Astrocyte of the spinal cord (primary cell): ENCODE measurements around the gene DPH1.

Source experiments
- DNase-seq: peaks from one replicate; pipeline ENCODE4 v3.0.0; 2011; ENCODE audit warnings: low read depth, low spot score
- H3K4me3 ChIP-seq: 2 replicates; pipeline ENCODE4 v1.5.1; 2011; ENCODE audit warnings: low read depth, mild to moderate bottlenecking, low read length, moderate library complexity
- CTCF ChIP-seq: IDR thresholded peaks from 2 replicates; pipeline ENCODE4 v1.5.1; 2012; ENCODE audit warnings: low read depth, mild to moderate bottlenecking, low read length, inconsistent platforms
- in situ Hi-C: cut with HindIII; loops from 2 replicates; pipeline ENCODE4 v1.10.0; 2017; ENCODE audit warnings: low sequenced_read_pairs

The DPH1 gene

DNA sequence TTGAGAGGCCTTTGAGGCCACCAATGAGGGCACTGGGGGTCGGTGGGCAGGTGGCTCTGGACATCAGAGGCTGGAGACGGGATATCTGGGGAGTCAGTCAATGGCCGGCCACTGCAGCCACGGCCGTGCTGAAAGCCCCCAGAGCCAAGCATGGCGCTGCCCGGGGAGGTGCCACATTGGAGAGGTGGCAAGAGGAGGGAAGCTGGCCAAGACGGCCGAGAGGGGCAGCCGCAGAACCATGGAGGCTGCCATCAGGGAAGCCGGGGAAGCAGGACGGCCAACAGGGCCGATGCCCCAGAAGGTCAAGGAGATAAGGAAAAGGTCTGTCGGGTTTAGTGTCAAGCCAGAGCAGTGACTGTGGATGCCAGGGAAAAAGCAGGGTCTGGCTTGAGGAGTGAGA is 14.6 kb upstream of the DPH1 start:
- H3K4me3 ChIP-seq = no peak overlapping the region
- no peak for DNase-seq
- in situ Hi-C loops = no loop called here
- TF ChIP-seq CTCF = no peak

DNA sequence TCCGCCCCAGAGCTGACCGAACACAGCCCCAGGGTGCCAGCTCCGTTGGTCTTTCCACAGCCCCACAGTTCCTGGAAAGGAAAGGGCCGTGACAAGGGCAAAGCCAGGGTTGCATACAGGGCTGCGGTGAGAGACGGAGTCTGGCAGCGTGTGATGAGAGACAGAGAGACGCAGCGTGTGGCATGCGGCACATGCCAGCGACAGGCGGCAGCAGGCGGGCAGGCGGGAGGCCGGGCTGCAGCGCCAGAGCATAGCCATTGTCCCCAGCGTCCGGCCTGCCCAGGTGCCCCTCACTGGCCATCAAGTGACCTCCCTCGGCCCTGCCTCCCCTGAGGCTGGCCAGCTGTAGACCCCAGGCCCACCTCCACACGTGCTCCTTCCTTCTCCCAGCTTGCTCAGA is 13.5 kb upstream of the DPH1 start:
- no peak for DNase-seq
- in situ Hi-C loops = no loop called here
- no peak overlapping the region for H3K4me3 ChIP-seq
- TF ChIP-seq CTCF = no peak

GRCh38 chr17:2017274-2017941 is 12.5 kb upstream of the DPH1 start:
- in situ Hi-C loops = no loop called here
- no peak for DNase-seq
- no peak overlapping the region for H3K4me3 ChIP-seq
- no peak for TF ChIP-seq CTCF

DNA sequence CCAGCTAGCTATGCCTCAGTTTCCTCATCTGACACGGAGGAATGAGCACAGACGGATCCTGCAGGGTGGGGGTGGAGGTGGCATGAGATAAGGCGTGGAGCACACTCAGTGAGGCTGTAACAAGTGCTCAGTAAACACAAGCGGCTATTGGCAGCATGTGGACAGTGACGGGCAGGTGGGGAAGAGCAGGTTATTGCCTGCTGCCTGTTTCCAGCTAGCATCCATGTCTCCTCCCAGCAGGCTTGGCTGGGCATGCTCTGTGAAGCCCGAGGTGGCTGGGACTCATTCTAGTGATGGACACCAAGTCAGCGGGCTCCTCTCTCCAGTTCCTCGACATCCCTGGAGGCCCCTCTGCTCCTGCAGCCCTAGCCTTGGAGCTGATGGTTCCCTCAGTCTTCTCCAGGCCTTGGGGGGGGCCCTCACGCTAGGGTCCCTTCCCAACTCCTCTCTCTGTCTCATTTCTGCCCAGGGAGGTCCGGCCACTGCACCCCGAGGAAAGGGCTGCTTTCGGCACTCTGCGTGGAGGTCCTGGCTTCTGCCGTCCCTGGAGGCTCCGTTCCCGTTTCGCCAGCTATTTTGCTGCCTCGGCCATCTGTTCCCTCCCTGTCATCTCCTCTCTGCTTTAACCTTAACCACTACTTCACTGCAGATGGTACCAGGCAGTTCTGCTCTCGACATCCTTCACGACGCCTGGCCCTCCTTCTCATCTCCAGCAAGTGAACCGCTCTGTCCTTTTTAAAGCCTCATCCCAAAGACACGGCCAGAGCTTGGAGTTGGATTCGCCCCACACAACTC is 11.0 kb upstream of the DPH1 start:
- in situ Hi-C loops = no loop called here
- no peak overlapping the region for H3K4me3 ChIP-seq
- DNase-seq = no peak
- TF ChIP-seq CTCF = no peak

- no peak for DNase-seq
- in situ Hi-C loops = no loop called here
- H3K4me3 ChIP-seq = no peak overlapping the region
- no peak for TF ChIP-seq CTCF
Measured at GRCh38 chr17:2019723-2020122, 10.2 kb upstream of the DPH1 start.

GRCh38 chr17:2020721-2021120 is 9.2 kb upstream of the DPH1 start:
- TF ChIP-seq CTCF = no peak
- no peak overlapping the region for H3K4me3 ChIP-seq
- no peak for DNase-seq
- in situ Hi-C loops = no loop called here
